Neural progenitor cell (in vitro differentiated cells): ENCODE measurements around the gene TRA2A. TPM values are rescaled to one million over a fixed set of nuclear protein-coding genes. Genes with fewer than 3 reads are reported as not detected.
A peak's percentile ranks its signal among the peaks of the same experiment; 100 is the strongest.

Experiments used
- DNase-seq: peaks from one replicate; pipeline ENCODE4 v3.0.0-alpha.2; 2016; ENCODE audit warnings: low spot score
- H2AFZ ChIP-seq: fragments of 200-600 bp; sonication (generic); replicated peaks from 2 replicates; pipeline ENCODE4 v1.6.1; 2016; ENCODE audit warnings: antibody characterized with exemption
- H3F3A ChIP-seq: fragments of 200-600 bp; sonication (generic); 2 replicates; pipeline ENCODE4 v1.6.1; 2016; ENCODE audit warnings: antibody characterized with exemption, low read depth
- H3K27ac ChIP-seq: fragments of 200-600 bp; sonication (generic); 2 replicates; pipeline ENCODE4 v1.5.1; 2016; ENCODE audit warnings: mild to moderate bottlenecking
- H3K27me3 ChIP-seq: fragments of 200-600 bp; sonication (generic); 2 replicates; pipeline ENCODE4 v1.6.1; 2016; ENCODE audit warnings: mild to moderate bottlenecking, moderate library complexity
- H3K36me3 ChIP-seq: fragments of 200-600 bp; sonication (generic); 2 replicates; pipeline ENCODE4 v1.5.1; 2016
- H3K4me1 ChIP-seq: fragments of 200-600 bp; sonication (generic); 2 replicates; pipeline ENCODE4 v1.6.1; 2016; ENCODE audit warnings: mixed run types
- H3K4me2 ChIP-seq: fragments of 200-600 bp; sonication (generic); 2 replicates; pipeline ENCODE4 v1.6.1; 2016
- H3K4me3 ChIP-seq: fragments of 200-600 bp; sonication (generic); 2 replicates; pipeline ENCODE4 v1.5.1; 2016
- H3K79me2 ChIP-seq: fragments of 200-600 bp; sonication (generic); 2 replicates; pipeline ENCODE4 v1.6.1; 2016; ENCODE audit warnings: low read depth
- H3K9ac ChIP-seq: fragments of 200-600 bp; sonication (generic); 2 replicates; pipeline ENCODE4 v1.6.1; 2016
- H3K9me3 ChIP-seq: fragments of 200-600 bp; sonication (generic); 2 replicates; pipeline ENCODE4 v1.5.1; 2016; ENCODE audit warnings: low read depth
- H4K20me1 ChIP-seq: fragments of 200-600 bp; sonication (generic); 2 replicates; pipeline ENCODE4 v1.6.1; 2016; ENCODE audit warnings: low read depth
- H3K27ac Mint-ChIP-seq: 3 replicates; pipeline ENCODE4 v1.8.0; 2021; ENCODE audit warnings: mixed read lengths
- H3K27me3 Mint-ChIP-seq: 2 replicates; pipeline ENCODE4 v1.8.0; 2022; ENCODE audit warnings: low read depth, mild to moderate bottlenecking, inconsistent platforms, moderate library complexity, mixed read lengths; ENCODE audit not compliant: insufficient read depth
- H3K36me3 Mint-ChIP-seq: 3 replicates; pipeline ENCODE4 v1.8.0; 2021; ENCODE audit warnings: mixed read lengths
- H3K4me1 Mint-ChIP-seq: 3 replicates; pipeline ENCODE4 v1.8.0; 2021; ENCODE audit warnings: mixed read lengths
- H3K4me3 Mint-ChIP-seq: 3 replicates; pipeline ENCODE4 v1.8.0; 2021; ENCODE audit warnings: mild to moderate bottlenecking, moderate library complexity, mixed read lengths
- H3K9me3 Mint-ChIP-seq: 3 replicates; pipeline ENCODE4 v1.8.0; 2020; ENCODE audit warnings: mixed read lengths
- EZH2 ChIP-seq: fragments of 200-600 bp; sonication (generic); IDR thresholded peaks from 2 replicates; pipeline ENCODE4 v1.6.1; 2017; ENCODE audit warnings: antibody characterized with exemption, mild to moderate bottlenecking, moderate library complexity
- EZH2phosphoT487 ChIP-seq: fragments of 200-600 bp; sonication (generic); IDR thresholded peaks from 2 replicates; pipeline ENCODE4 v1.6.1; 2017; ENCODE audit warnings: antibody characterized with exemption
- total RNA-seq: library from RNA; depleted of rRNA; stranded (reverse); fragments of >200 nt; gene quantifications from 2 replicates; pipeline ENCODE4 v1.2.3, GENCODE V29; 2015; ENCODE audit warnings: low replicate concordance
- TF ChIP-seq, protein P1 (sequence below): fragments of 200-600 bp; sonication (generic); IDR thresholded peaks from 2 replicates; pipeline ENCODE4 v1.5.1; 2017; ENCODE audit warnings: antibody characterized with exemption, mild to moderate bottlenecking

TRA2A gene
- total RNA-seq, 1 donor from 2014 or later, result 126 TPM

DNA sequence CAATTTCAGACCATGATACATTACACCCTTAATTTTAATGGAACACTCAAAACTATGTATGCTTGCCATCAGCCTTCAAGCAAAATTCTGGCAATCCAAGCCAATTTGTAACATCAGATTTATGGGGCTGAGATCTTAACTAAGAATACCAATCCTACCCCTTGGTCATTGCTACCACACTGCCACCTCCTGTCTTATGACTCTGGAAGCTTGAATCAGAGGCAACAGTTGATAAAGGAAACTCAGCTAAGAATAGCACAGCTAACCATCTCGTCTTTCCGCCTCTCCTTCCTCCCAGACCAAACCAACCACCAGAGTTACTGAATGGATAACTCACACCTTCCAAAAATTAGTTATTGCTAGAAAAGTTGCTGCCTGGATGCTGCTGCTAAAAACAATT is 68.9 kb downstream of the TRA2A start:
- peaks cover 100% of the 10 kb centered on the region for H3K79me2 ChIP-seq
- DNase-seq, result no peak
- no peaks in the 10 kb centered on the region for H3K27me3 ChIP-seq
- H3K36me3 ChIP-seq, result peaks cover 8% of the 10 kb centered on the region
- H3K4me2 ChIP-seq, result peak overlapping the region; percentile 96
- Mint-ChIP-seq H3K36me3 (peaks cover 38% of the 10 kb centered on the region), H3K4me1 (peaks cover 46% of the 10 kb centered on the region), H3K9me3 (peaks cover 3% of the 10 kb centered on the region), H3K4me3 (no peak overlapping the region), H3K27me3 (no peaks in the 10 kb centered on the region), H3K27ac (peak overlapping the region; percentile 26)
- H3K27ac ChIP-seq, result no peak overlapping the region
- peaks cover 37% of the 10 kb centered on the region for H3F3A ChIP-seq
- no peak overlapping the region for H3K9ac ChIP-seq
- no peak for TF ChIP-seq EZH2phosphoT487
- TF ChIP-seq, protein P1, sequence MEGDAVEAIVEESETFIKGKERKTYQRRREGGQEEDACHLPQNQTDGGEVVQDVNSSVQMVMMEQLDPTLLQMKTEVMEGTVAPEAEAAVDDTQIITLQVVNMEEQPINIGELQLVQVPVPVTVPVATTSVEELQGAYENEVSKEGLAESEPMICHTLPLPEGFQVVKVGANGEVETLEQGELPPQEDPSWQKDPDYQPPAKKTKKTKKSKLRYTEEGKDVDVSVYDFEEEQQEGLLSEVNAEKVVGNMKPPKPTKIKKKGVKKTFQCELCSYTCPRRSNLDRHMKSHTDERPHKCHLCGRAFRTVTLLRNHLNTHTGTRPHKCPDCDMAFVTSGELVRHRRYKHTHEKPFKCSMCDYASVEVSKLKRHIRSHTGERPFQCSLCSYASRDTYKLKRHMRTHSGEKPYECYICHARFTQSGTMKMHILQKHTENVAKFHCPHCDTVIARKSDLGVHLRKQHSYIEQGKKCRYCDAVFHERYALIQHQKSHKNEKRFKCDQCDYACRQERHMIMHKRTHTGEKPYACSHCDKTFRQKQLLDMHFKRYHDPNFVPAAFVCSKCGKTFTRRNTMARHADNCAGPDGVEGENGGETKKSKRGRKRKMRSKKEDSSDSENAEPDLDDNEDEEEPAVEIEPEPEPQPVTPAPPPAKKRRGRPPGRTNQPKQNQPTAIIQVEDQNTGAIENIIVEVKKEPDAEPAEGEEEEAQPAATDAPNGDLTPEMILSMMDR, result peak; percentile 15
- TF ChIP-seq EZH2, result no peak
- H3K4me3 ChIP-seq, result no peak overlapping the region
- peaks cover 38% of the 10 kb centered on the region for H3K4me1 ChIP-seq
- peaks cover 98% of the 10 kb centered on the region for H4K20me1 ChIP-seq
- H2AFZ ChIP-seq, result no peak overlapping the region
- H3K9me3 ChIP-seq, result no peaks in the 10 kb centered on the region

DNA sequence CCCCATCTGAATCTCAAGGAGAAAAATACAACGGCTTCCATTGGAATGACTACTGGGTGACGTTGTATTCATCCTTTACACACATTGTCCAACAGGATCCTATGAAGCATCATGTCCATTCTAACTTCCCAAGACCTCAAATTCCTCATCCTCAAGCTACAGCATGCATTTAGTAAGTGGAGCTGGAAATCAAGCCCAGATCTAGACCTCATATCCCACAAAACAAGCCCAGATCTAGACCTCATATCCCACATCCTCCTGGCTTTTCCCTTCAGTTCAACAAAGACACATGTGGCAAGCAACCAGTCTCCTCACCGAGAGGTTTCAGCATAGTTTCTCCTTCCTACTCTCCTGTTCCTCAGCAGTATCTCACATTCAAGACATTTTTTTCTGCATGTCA is 73.7 kb downstream of the TRA2A start:
- H3K27me3 Mint-ChIP-seq, result peaks cover 2% of the 10 kb centered on the region
- peaks cover 100% of the 10 kb centered on the region for H3K79me2 ChIP-seq
- peaks cover 3% of the 10 kb centered on the region for H3K9me3 Mint-ChIP-seq
- H4K20me1 ChIP-seq, result peaks cover 98% of the 10 kb centered on the region
- peaks cover 19% of the 10 kb centered on the region for H3K4me1 Mint-ChIP-seq
- H3K9ac ChIP-seq, result no peak overlapping the region
- H3K4me3 ChIP-seq, result no peak overlapping the region
- no peak overlapping the region for H3K27ac Mint-ChIP-seq
- no peaks in the 10 kb centered on the region for H3K9me3 ChIP-seq
- peaks cover 16% of the 10 kb centered on the region for H3K4me1 ChIP-seq
- H3K36me3 ChIP-seq, result peaks cover 5% of the 10 kb centered on the region
- no peaks in the 10 kb centered on the region for H3K27me3 ChIP-seq
- peak overlapping the region; percentile 13 for H3K27ac ChIP-seq
- TF ChIP-seq, protein P1, result no peak
- no peak for TF ChIP-seq EZH2
- TF ChIP-seq EZH2phosphoT487, result no peak
- peaks cover 5% of the 10 kb centered on the region for H3F3A ChIP-seq
- no peak for DNase-seq
- H3K4me3 Mint-ChIP-seq, result no peak overlapping the region
- H3K36me3 Mint-ChIP-seq, result peaks cover 62% of the 10 kb centered on the region
- H2AFZ ChIP-seq, result no peak overlapping the region
- no peak overlapping the region for H3K4me2 ChIP-seq

DNA sequence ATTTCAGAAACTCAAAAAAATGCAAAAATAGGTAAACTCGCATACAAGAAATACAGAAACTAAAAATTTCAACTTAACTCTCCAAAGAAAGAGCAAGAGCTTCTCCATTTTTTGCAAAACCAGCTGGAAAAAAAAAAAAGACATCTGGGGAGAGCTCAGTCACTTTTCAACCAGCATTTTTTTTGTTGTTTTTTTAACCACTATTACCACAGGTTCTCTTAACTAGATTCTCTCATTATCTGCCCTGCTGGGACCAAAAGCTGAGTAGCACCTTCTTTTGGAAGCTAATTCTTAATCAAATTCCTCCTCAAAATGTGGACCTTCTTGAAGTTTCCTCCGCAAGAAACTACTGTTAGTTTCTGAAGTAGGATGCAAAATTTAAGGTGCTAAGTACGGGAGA is 75.7 kb downstream of the TRA2A start:
- Mint-ChIP-seq H3K9me3 (peaks cover 2% of the 10 kb centered on the region), H3K36me3 (peaks cover 50% of the 10 kb centered on the region), H3K4me3 (no peak overlapping the region), H3K27me3 (peaks cover 2% of the 10 kb centered on the region), H3K27ac (no peak overlapping the region), H3K4me1 (peaks cover 18% of the 10 kb centered on the region)
- TF ChIP-seq EZH2phosphoT487, result no peak
- no peak for TF ChIP-seq EZH2
- TF ChIP-seq, protein P1, result no peak
- no peaks in the 10 kb centered on the region for H3K27me3 ChIP-seq
- no peak for DNase-seq
- no peak overlapping the region for H3K9ac ChIP-seq
- H3K9me3 ChIP-seq, result no peaks in the 10 kb centered on the region
- H3K36me3 ChIP-seq, result peaks cover 5% of the 10 kb centered on the region
- peaks cover 100% of the 10 kb centered on the region for H3K79me2 ChIP-seq
- H3F3A ChIP-seq, result peaks cover 5% of the 10 kb centered on the region
- H3K27ac ChIP-seq, result peak overlapping the region; percentile 47
- peak overlapping the region; percentile 49 for H3K4me2 ChIP-seq
- no peak overlapping the region for H2AFZ ChIP-seq
- H3K4me3 ChIP-seq, result no peak overlapping the region
- peaks cover 15% of the 10 kb centered on the region for H3K4me1 ChIP-seq
- peaks cover 100% of the 10 kb centered on the region for H4K20me1 ChIP-seq
